ENCODE measurements around the gene FOCAD.

DNA sequence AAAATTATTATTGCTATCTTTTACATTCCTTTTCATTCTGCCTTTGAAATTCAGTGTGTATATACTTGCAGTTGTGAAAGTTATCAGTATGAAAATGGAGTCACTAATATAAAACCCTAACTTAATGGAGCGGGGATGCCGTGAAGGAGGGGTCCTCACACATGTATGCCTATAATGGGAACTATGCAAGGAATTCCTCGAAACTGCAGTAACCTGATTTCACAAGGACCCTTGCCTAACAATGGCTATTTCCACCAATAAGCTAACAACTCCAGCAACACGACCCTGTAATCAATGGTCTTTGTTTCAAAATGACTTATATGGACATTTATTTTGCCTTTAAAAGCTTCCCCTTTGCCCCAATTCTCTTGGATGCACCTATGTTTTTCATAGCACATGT is 49.2 kb upstream of the FOCAD start:
- TF ChIP-seq, protein P1, sequence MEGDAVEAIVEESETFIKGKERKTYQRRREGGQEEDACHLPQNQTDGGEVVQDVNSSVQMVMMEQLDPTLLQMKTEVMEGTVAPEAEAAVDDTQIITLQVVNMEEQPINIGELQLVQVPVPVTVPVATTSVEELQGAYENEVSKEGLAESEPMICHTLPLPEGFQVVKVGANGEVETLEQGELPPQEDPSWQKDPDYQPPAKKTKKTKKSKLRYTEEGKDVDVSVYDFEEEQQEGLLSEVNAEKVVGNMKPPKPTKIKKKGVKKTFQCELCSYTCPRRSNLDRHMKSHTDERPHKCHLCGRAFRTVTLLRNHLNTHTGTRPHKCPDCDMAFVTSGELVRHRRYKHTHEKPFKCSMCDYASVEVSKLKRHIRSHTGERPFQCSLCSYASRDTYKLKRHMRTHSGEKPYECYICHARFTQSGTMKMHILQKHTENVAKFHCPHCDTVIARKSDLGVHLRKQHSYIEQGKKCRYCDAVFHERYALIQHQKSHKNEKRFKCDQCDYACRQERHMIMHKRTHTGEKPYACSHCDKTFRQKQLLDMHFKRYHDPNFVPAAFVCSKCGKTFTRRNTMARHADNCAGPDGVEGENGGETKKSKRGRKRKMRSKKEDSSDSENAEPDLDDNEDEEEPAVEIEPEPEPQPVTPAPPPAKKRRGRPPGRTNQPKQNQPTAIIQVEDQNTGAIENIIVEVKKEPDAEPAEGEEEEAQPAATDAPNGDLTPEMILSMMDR (conservative IDR thresholded peaks at IDR 0.05; ENCODE audit: low read length): no peak
- no peak for TF ChIP-seq EZH2phosphoT487 (IDR thresholded peaks at IDR 0.05; ENCODE audit: borderline replicate concordance)
